GM18502 (cell line): ENCODE data around the gene ZNF624.

ENCODE experiments used
- ATAC-seq: cut with Tn5 transposase; IDR thresholded peaks from one replicate; pipeline ENCODE4 v1.9.1; 2021; ENCODE audit warnings: mild to moderate bottlenecking; ENCODE audit not compliant: unreplicated experiment, poor library complexity

ZNF624 gene

DNA sequence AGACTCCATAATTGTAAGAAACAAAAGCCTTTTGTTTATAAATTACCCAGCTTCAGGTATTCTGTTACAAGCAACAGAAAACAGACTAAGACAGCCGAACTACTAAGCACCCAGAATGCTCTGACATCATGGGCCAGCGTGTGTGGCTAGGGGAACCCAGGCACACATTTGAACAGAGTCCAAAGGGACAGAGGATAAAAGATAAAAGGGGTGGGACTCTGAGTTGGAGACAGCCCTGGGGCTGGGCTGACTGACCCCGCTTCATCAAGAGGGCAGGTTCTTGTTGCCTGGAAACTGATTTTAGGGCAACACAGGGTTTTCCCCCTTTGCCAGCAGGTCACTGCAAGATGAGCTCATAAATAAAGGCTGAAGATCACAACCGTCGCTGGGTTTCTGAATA is 54.1 kb downstream of the ZNF624 start:
- no peak for ATAC-seq

DNA sequence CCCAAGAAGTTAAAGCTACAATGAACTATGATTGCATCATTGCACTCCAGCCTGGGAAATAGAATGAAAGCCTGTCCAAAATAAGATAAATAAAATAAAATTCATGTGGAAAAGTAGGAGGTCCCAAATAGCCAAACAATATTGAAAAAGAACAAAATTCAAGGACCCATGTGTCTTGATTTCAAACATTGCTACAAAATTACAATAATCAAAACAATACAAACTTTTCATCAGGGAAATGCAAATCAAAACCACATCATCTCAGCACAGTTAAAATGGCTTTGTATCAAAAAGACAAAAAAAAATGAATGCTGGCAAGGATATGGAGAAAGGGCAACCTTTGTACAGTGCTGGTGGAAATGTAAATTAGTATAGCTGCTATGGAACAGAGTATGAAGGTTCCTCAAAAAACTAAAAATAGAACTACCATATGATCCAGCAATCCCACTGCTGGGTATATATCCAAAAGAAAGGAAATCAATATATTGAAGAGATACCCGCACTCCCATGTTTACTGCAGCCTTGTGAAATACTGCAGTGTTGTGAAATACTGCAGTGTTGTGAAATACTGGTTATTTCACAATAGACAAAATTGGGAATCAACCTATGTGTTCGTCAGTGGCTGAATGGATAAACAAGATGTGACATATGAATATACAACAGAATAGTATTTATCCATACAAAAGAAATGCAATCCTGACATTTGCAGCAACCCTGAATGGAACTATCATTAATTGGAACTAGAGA is 60.1 kb downstream of the ZNF624 start:
- no peak for ATAC-seq

DNA sequence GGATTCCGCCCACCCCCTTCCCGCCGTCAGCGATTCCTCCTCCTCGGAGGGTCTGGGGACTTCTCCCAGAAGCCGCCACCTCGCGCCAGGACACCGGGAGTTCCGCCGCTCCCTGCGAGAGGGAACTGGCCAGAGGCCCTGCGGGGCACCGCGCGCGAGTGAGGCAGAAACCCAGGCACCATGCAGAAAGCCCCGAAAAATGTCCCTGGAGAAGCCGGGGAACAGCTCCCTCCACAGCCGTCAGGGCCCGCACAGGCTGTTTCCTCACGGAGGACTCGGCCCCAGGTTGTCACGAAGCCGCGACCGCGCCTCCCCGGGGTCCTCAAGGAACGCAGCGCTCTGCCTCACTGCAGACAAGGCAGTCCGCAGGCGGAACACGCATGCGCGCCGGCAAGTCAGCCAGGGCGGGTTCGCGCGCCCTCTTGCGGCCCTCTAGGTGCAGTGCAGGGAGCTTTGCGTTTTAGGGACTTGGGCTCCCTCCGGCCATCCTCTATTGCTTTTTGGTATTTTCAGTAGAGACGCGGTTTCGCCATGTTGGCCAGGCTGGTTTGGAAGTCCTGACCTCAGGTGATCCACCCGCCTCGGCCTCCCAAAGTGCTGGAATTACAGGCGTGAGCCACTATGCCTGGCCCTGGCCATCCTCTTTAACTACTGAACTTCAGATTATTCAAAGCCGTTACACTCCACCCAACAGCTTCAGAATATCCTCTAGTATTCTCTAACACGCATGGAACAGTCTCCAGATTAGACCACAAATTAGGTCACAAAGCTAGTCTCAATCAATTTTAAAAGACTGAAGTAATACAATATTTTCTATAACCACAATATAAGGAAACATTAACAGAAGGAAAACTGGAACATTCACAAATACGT is 64.3 kb downstream of the ZNF624 start:
- ATAC-seq = peak; percentile 79

DNA sequence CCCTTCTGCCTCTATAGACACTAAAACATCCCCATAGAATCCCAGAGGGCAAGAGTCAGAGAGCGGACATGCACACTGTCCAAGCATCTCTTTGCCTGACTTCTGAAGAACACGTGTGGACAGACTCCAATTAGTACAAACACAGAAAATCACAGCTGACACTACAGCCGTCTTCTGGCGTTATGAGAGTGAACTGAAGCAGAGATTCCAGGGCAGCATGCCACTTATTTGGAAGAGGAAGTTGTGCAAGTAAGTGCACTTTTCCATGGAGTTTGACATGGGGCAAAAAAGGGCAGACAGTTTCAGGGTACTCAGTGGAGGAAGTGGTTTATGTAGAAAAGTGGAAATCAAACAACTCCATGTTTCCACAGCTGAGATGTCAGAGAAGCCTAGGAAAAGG is 67.9 kb downstream of the ZNF624 start:
- no peak for ATAC-seq

DNA sequence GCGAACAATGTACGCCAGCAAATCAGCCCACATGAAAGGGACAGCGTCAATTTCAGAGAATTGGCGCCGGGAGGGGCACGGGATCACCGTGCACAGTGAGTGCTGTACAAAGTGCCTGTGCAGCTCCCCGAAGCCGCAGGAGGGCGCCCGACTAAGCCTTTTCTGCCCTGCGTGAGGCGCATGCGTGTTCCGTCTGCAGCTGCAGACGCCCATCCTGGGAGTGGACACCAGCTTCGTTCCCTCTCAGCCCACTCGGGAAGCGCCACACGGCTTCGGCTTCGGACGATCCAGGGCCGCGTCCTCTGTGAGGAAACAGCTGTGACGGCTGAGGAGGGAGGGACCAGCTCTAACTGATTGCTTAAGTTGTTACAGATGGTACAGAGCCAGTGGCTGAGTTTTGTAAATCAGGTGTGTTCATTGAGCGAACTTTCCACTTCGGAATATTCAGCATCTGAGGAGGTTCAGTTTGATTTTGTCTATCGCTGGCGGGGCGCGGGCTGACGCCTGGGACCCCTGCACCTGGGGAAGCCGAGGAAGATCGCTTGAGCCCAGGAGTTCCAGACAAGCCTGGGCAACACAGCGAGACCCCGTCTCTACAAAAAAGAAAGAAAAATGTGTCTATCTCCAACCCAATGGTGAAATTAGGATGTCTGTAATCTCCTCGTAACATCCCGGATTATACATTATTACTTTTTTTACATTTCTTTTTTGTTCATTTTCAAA is 69.2 kb downstream of the ZNF624 start:
- no peak for ATAC-seq

DNA sequence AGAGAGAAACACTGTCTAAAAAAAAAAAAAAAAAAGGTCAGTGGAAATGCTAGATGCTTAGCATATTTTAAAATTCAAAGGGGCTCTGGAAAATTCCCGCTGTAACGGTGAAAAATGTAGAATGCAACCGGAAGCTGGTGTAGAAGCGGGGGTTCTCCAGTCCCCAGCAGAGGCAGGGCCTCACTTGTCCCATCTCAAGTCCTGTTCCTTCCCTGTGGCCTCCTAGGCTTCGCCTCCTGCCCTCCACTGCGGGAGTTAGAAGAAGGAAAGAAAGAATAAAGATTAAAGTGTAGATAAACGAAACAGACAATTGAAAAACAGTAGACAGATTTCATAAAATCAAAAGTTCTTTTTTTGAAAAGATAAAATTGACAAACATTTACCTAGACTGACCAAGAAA is 69.9 kb downstream of the ZNF624 start:
- ATAC-seq = no peak

DNA sequence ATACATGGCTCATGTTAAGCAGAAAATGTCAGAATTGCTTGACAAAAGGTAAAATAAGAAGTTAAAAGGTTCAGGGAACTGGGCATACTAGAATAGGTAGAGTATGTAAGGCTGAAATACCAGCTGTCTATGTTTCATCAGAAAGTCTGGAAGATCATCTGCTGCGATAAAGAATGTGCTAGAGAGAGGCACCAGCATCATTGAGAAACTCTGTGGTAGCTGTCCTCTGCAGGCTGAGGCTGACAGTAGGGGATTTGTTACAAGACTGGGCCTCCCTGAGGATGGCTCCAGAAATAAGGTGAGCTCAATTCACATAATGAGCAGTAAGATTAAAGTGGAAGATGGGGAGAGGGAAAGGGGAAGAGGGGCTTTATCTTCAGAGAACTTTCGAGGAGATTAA is 80.2 kb downstream of the ZNF624 start:
- ATAC-seq = no peak
